GM21526 (cell line): ENCODE measurements around the gene C6orf132.
"Not testable (repeated sequence)": the region's sequence is repeated elsewhere in the genome, so short reads cannot be mapped to it uniquely, and the experiment has no call there.

Experiments
- ATAC-seq: cut with Tn5 transposase; IDR thresholded peaks from one replicate; pipeline ENCODE4 v1.9.1; 2021; ENCODE audit warnings: moderate library complexity; ENCODE audit not compliant: unreplicated experiment, low FRiP score

The C6orf132 gene

GRCh38 chr6:42142118-42142835, at the start of gene C6orf132:
Gene C6orf132 (minus strand): TSS chr6:42142620. CDS start chr6:42142444, 176 bp downstream.
- no peak for ATAC-seq

- no peak for ATAC-seq
These were observed 48.2 kb upstream of the C6orf132 start for GRCh38 chr6:42190554-42191183.

- no peak for ATAC-seq
These were observed 46.0 kb upstream of the C6orf132 start for GRCh38 chr6:42188406-42188805.

GRCh38 chr6:42185597-42185996, 43.2 kb upstream of the C6orf132 start:
- ATAC-seq = no peak

GRCh38 chr6:42184475-42184874, 42.1 kb upstream of the C6orf132 start:
- no peak for ATAC-seq

GRCh38 chr6:42182101-42182500, 39.7 kb upstream of the C6orf132 start:
- ATAC-seq = no peak

GRCh38 chr6:42179945-42180313, 37.5 kb upstream of the C6orf132 start:
- no peak for ATAC-seq

GRCh38 chr6:42179261-42179944, 37.0 kb upstream of the C6orf132 start:
- ATAC-seq = no peak

GRCh38 chr6:42177514-42178364, 35.3 kb upstream of the C6orf132 start:
- ATAC-seq = no peak

GRCh38 chr6:42176981-42177380, 34.6 kb upstream of the C6orf132 start:
- no peak for ATAC-seq

GRCh38 chr6:42175860-42176259, 33.4 kb upstream of the C6orf132 start:
- no peak for ATAC-seq

GRCh38 chr6:42173101-42173500, 30.7 kb upstream of the C6orf132 start, which contains the start of gene GUCA1A:
Gene GUCA1A (plus strand): TSS chr6:42173364. CDS start chr6:42173614, 250 bp downstream.
- ATAC-seq = no peak

- ATAC-seq = no peak
These were observed 29.6 kb upstream of the C6orf132 start for GRCh38 chr6:42171813-42172581.

- ATAC-seq = not testable (repeated sequence)
These were observed 27.4 kb upstream of the C6orf132 start for GRCh38 chr6:42169780-42170179.

- ATAC-seq = no peak
These were observed 26.2 kb upstream of the C6orf132 start for GRCh38 chr6:42168650-42169049.

- ATAC-seq = no peak
These were observed 24.2 kb upstream of the C6orf132 start for GRCh38 chr6:42166444-42167141.

- no peak for ATAC-seq
These were observed 22.6 kb upstream of the C6orf132 start for GRCh38 chr6:42165016-42165415.

- no peak for ATAC-seq
These were observed 21.6 kb upstream of the C6orf132 start for GRCh38 chr6:42163981-42164380.

GRCh38 chr6:42162812-42163211, 20.4 kb upstream of the C6orf132 start:
- ATAC-seq = no peak
